ENCODE measurements around the gene RASGEF1C.
A peak's percentile ranks its signal among the peaks of the same experiment; 100 is the strongest.

The RASGEF1C gene

DNA sequence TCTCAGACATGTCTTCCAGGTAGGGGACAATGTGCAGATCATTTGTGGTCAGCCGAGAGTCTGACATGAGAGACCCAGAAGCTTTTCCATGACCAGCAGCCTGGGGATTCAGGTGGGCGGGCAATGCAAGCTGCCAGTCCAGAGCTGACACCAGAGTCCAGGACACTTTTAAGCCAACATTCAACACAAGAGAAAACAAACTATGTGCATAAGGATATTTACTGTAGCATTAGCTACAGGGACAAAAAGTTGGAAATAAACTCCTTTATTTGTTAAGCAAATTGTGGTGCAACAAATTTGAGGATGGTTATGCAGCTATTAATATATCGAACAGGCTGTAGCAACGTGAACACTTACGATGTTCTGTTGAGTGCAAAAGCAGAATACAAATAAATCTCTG lies 127.5 kb downstream of the RASGEF1C start:
- DNase-seq (ENCODE audit: low spot score) = no peak

DNA sequence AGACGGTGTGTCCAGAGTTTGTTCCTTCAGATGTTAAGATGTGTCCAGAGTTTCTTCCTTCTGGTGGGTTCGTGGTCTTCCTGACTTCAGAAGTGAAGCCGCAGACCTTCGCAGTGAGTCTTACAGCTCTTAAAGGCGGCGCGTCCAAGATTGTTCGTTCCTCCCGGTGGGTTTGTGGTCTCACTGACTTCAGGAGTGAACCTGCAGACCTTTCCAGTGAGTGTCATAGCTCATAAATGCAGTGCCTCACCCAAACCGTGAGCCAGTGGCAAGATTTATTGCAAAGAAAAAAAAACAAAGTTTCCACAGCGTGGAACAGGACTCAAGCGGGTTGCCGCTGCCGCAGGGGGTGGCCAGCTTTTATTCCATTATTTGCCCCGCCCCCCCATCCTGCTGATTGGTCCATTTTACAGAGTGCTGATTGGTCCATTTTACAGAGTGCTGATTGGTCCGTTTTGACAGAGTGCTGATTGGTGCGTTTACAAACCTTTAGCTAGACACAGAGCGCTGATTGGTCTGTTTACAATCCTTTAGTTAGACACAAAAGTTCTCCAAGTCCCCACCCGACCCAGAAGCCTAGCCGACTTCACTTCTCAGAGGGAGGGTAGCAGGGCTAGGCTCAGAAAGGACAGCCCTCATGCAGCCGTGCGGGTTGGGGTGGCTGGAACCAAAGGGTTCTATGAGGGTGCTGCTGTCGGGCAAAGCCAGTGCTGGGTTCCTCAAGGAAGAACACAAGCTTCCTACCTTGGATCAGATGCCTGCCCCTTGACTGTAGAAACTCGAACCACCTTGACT lies 128.3 kb downstream of the RASGEF1C start:
- DNase-seq (ENCODE audit: low spot score) = no peak

DNA sequence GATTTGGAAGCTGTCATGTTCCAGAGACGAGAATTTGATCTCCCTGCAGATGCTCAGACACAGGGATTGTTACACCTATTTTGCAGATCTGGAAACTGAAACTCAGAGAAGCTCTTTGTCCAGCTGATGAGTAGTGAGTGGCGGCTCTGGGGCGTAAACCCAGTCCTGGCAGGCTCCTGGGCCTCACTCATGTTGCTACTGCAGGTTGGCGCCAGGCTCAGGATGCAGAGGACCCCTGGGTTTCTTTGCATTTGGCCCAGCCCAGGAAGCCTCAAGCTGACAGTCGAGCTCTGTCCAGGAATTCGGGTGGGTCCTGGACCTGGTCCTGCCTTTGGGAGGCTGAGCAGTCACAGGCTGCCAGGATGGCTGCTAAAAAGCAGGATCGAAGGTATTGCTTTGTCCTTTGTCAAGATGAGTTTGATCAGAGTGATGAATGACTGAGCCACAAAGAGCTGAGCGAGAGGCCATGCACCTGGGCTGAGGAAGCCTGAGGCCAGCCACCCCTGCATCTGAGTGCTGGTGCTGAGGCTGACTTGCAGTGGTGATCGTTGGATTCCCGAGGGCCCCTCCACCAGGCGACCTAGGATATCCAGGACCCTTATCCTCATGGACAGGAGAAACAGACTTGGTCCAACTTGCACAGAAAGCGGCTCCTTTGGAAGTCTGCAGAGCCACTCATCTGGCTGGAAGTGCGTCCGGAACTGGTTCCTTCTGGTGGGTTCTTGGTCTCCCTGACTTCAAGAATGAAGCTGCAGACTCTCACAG lies 129.1 kb downstream of the RASGEF1C start:
- DNase-seq (ENCODE audit: low spot score) = no peak

DNA sequence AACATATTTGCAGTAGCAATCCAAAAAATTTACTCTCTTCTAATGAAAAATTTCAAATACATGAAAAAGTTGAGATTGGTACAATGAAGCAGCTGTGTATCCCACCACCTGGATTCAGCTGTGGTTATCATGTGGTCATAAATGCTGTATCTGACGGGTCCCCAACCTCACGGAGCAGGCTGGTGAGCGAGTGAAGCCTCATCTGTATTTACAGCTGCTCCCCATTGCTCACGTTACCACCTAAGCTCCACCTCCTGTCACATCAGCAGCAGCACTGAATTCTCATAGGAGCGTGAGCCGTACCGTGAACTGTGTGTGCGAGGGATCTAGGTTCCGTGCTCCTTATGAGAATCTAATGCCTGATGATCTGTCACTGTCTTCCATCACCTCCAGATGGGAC lies 130.7 kb downstream of the RASGEF1C start:
- DNase-seq (ENCODE audit: low spot score) = no peak

DNA sequence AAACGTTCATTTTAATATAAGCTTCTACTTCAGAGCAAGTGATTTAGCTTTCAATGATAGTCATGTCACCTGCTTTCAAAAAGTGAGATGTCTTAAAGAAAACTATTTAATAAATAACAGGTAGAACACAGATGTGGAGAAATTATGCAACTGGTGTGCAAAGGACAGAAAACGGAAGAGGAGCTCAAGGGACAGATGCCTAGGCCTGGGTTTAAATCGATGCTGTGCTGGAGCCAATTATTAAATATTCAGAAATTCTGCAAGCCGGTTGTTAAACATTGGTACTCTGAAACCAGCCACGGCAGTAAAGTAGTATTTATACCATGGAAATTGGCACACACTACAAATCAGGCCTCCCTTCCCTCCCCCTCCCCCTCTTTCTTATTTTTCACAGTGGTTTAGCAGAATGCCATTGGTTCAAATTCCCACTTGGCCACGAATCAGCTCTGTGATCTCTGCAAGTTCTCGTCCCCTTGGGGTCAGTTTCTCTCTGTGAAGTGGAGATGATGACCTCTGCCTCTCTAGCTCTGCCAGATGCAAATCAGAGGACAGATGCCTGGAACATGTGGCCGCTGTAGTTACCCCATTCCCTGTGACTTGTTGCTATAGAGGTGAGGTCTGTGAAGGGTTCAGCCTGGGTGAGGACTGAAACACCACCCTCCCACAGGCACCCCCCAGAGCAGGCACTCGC lies 131.3 kb downstream of the RASGEF1C start:
- DNase-seq (ENCODE audit: low spot score) = no peak

DNA sequence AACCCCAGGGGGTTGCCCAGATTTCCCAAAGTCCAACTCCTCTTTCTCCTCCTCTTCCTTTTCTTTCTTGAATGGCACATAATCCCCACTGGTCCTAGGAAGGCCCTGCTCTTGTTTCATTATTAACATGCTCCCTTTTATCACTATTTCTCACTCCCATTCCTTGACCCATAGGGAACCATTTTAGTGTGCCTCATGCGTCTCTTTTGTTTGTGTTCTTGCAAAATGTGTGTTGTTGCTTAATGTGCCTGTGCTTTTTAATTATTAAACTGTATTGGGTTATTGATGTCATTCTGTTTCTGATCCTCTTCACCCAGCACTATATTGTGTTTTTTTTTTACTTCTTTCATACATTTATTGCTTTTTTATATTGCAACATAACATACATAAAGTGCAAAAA lies 133.3 kb downstream of the RASGEF1C start:
- DNase-seq (ENCODE audit: low spot score) = no peak

DNA sequence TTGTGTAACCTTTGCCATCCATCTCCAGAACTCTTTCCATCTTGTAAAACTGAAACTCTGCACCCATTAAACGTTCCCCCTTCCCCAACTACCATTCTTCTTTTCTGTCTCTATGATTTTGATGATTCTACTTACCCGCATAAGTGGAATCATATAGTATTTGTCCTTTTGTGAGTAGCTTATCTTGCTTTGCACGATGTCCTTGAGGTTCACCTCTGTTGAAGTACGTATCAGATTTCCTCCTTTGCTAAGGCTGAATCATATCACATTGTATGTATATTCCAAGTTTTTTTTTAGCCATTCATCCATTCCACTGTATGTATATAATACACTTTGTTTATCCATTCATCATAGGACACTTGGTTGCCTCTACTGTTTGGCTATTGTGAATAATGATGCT lies 134.5 kb downstream of the RASGEF1C start:
- no peak for DNase-seq (ENCODE audit: low spot score)

DNA sequence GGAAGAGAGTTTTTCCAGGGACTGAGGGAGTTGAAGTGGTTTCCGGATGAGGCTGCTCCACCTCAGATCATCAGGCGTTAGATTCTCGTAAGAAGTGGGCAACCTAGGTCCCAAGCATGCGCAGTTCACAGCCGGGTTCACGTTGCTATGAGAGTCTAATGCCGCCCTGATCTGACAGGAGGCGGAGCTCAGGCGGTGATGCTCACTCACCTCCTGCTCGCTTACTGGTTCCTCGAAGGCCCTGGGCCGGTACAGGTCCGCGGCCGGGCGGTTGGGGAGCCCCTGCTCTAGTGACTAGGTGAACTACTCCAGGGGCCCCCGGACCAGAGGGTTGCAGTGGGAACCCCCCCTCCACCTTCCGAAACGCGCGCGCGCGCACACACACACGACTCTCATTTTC lies 136.5 kb downstream of the RASGEF1C start:
- no peak for DNase-seq (ENCODE audit: low spot score)

DNA sequence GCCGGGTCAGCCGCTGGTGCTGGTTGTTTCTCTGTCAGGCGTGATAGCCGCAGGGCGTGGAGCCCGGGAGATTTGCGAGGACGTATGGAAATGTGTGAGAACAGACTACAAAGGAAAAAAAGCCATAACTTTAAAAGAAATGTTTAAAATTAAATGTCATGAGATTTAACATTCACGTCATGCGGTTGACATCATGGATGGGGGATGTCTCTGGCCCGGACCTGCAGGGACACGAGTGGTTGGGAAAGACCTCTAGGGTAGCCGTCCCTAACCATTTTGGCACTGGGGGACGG lies 136.8 kb downstream of the RASGEF1C start:
- DNase-seq (ENCODE audit: low spot score) = no peak

DNA sequence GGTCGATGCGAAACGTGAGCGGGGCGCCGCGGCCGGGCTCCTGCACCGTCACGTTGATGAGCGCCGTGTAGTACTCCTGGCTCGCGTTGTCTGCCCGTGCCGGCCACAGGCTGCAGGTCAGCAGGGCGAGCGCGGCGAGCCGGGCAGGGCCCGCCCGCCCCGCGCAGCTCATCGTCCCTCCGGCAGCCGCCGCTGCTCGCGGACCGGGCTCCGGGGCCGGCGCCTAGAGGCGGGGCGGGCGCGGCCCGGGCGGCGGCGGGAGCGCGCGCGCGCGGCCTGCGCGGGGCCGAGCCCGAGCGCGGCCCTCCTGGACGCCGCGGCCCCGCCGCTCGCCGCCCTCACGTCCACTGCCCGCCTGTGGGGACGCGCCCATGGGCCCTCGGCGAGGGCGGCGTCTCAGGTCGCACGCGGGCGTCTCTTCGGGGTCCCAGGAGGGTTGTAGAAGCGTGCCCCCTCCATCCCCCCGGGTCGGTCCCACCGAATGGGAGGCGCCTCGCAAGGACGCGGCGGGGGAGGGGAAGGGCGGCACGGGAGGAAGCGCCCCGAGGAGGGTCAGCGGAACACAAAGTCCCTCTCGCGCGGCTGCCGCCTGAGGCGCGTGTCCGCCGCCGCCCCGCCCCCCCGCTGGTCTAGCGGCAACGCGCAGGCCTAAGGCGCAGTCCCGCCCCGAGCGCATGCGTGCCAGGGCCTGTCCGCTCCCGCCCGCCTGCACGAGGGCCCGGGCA lies 137.3 kb downstream of the RASGEF1C start, which contains the start of gene RNF130:
Gene RNF130 (minus strand): TSS at position 229 of the 725 bp plus-strand sequence. CDS start 57 bp downstream, at position 172.
- peak; percentile 99 for DNase-seq (ENCODE audit: low spot score)

DNA sequence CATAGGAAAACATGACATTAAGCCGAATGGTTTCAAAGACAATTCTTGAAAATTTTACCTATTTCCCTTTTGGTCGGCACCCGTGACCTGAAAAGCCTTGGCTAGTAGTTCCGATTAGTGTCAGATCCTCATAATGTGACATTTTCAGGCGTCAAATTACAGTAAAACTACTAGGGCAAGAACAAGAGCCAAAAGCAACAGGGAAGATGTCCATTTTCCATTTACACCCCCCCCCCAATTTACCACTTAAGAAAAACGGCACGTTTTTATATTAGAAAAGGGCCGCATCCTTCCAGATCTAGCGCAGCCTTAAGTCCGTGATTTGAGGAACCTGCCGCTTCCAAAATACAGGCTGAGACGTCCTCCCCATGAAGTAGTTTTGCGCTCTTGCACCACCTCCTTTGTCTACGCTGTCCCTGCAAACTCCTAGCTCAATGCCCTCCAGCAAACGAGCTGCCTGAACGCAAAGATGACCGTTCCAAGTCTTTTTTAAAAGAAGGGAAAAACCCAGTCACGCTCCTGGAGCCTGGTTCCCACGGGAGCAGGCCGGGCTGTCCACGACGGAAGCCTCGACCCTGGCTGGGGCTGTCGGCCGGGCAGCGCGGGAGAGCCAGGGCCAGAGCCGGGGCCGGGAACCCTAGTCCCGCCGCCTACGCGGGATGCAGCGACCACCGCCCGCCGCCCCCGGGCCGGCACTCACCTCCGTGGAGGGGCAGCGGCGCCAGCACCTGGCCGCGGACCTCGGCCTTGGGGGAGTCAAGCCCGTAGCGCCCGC lies 138.1 kb downstream of the RASGEF1C start:
- DNase-seq (ENCODE audit: low spot score) = peak; percentile 67

DNA sequence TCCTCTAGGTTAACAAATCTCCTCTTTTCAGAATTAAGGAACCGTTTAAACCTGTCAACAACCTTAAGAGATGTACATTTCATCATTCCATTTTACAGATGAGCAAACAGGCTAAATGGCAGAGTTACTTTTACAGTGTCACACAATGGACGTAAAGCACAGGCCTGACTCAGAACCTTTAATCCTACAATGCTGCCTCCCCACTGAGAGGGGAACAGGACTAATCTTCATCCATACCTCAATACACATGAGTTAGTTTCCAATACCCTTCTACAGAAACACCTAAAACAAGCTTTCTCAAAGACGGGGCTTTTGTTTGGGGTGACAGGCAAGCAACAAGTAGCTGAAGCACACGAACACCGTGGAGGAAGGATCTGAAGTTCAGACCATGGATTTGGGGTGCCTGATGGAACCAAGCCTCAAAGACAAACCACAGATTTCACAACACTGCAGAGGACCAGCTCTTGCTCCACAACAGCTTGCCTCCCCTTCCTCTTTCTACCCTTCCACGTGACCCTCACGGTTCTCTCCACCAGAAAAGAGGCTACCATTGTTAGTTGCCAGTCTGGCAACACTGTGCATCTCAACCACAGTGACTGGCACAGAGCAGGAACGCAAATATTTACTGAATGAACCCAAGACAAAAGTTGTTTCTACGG lies 139.3 kb downstream of the RASGEF1C start:
- DNase-seq (ENCODE audit: low spot score) = no peak

DNA sequence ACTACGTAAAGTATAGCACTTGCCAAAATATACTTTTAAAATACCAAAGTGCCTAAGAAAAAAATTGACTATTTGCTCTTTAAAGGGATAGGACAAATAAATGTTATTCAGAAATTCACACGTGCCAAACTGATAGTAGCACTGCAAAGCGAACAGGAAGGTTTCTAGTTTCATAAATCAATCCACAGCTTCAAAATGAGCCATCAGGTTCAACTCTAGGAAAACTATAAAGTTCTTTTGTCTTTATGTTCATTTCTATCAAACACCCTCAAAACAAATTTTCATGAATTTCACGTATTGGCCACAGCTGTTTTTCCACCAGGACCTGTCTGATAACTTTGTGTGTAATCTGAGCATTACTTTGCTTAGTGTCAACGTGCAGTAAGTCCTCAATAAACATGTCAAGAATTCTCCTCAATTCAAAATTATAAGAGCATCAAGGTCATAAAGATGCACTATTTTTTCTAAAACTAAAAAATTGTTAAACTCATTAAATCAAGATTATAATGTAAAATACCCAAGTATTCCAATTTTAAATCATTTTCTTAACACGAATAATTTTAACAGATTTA lies 140.4 kb downstream of the RASGEF1C start:
- DNase-seq (ENCODE audit: low spot score) = no peak

DNA sequence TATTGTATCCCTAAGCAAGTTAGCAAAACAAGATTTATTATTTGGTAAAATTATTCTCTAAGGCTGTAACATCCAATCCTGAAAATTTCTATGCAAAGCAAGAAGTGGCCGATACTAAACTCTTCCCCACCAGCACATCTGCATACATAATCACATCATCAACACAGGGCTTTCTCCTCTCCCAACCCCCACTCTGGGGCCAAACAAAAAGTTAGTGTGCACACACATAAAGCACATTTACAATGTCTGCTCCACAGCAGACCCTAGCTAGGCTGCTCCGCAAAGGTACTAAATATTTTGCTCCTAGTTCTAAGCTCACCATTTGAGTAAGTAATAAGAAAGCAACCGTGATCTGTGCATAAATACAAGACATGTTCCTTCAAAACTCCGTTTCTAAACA lies 141.0 kb downstream of the RASGEF1C start:
- no peak for DNase-seq (ENCODE audit: low spot score)

DNA sequence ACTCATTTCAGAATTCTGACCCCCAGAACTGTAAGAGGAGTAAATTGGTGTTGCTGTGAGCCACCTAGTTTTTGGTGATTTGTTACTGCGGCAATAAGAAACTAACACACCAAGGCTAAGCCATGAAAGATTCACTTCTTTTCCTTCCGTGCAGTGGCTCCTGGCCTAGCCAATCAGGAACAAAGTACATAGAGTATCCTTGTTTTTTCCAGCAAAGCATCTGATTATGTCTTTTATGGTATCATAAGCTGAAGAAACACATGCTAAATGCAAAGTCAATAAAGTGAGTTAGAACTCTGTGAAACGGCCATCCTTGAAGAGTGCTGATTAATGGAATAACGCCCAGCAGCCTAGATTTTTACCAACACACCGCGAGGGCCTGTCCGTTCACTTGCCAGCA lies 148.8 kb downstream of the RASGEF1C start:
- DNase-seq (ENCODE audit: low spot score) = no peak

DNA sequence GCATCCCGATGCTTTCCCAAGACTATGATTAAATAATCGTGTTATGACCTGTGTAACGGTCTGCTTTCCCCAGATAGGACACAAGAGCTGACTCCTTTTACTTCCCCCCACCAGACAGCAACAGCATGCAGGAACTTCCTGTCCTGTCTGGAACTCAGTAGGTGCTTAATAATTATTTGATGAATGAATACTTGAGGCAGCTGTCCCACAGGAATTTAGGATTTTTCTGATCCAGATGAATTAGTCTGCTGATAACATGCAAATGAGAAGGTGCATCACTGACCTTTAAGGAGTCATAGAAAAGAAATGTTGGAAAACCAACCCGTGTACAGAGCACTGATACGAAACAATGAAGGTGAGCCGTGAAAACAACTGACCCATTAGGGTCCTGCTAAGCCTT lies 149.7 kb downstream of the RASGEF1C start:
- DNase-seq (ENCODE audit: low spot score) = no peak

DNA sequence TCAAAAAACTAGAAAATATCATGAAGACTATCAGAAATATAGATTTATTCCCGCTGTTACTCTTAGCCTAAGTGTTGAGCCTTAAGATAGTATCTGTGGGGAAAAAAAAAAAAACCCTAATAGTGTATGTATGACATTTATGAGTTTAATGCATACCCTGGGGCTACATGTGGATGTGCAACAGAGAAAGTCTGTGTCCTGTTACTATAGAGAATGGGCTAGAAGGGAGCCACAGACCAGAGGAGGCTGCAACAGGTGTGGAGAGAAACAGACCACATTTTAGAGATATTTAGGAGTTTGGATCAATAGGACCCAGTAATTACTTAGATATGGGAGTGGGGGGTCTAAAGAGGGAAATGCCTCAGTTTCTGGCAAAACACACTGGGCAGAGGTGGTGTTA lies 152.9 kb downstream of the RASGEF1C start:
- no peak for DNase-seq (ENCODE audit: low spot score)

DNA sequence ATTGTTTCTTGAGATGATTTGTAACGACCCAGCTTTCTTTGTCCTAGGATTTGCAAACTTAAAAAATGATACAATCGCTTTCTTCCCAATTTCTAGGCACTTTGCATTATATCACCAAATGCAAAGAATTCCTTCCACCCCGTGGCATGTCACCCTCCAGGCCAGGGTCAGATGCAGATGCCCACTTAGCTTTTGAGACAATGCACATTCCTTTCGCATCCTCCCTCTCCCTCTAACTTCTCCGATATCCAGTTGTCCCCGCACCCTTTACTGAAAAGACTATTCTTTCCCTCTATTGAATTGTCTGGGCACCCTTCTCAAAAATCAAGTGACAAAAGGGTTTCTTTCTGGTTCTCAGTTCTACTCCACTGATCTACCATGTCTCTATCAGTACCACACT lies 154.8 kb downstream of the RASGEF1C start:
- no peak for DNase-seq (ENCODE audit: low spot score)

DNA sequence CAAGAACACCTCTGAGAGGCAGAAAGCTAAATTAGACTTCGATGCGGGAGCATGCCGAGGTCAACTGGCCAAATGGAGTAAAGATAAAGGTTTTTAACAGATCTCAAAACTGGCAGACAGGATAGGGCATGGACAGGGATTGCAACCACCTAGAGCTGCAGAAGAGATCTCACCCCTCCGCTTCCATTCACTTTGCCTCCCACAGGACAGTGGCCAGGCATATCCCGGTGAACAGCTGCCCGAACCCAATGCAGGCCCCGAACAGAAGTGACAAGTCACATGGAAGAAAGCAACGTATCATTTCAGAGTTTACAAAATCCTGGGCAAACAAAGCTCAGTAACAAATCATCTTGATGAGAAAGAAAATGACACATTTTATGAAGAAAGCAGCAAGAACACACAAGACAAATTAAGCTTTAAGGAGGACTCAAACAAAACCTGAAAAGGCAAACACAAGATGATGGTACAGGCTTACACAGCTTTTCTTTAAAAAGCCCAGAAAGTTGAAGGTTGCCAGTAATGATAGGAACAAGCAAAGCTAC lies 155.9 kb downstream of the RASGEF1C start:
- DNase-seq (ENCODE audit: low spot score) = no peak

DNA sequence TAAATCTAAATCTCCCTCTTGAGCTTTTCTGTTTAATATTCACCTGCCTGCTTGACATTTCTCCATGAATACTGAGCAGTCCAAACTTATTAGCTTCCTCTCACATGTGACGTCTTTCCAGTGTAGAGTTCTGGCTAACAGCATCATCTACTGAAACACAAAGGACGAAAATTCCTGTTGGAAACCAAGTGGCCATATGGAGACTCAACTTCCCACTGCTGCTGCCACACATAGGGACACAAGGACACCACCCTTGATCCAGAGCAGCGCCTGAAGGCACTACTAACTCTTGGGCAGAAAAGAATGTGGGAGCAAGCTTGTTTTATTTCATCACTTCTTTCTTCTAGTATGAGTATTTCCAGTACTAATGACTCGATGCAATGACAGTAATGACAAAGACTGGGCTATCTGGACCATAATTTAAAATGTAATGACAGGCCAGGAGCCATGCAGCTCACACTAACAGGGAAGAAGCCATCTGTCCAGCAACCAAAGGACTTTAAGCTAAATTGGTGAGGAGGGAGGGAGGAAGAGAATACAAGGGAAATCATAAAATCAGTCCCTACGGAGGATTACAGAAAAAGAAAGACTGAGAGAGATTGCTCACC lies 156.7 kb downstream of the RASGEF1C start:
- DNase-seq (ENCODE audit: low spot score) = no peak

Measured in AG08396 (cell line).